BJ (cell line): ENCODE measurements around the gene NANOS1. TPM values are rescaled to one million over a fixed set of nuclear protein-coding genes. Genes with fewer than 3 reads are reported as not detected.
"Not testable (repeated sequence)": the region's sequence is repeated elsewhere in the genome, so short reads cannot be mapped to it uniquely, and the experiment has no call there.

Source experiments
- CTCF ChIA-PET: fragments of 350-600 bp; formaldehyde crosslinking; extraction: SDS; loops from one replicate; lab custom pipeline; 2021; ENCODE audit warnings: antibody characterized with exemption, inconsistent platforms; lab: Yijun Ruan, JAX
- POLR2A ChIA-PET: fragments of 300-600 bp; sonication (Branson Sonifier 250); formaldehyde crosslinking; extraction: SDS; loops from one replicate; lab custom pipeline; 2021; ENCODE audit warnings: antibody characterized with exemption; lab: Charles Lee
- DNase-seq: peaks from one replicate; pipeline ENCODE4 v3.0.0-alpha.2; 2011; ENCODE audit warnings: low read depth
- H3K27me3 ChIP-seq: 2 replicates; pipeline ENCODE4 v1.6.0; 2011; ENCODE audit warnings: low read length; ENCODE audit not compliant: control insufficient read depth, insufficient read depth
- H3K36me3 ChIP-seq: 2 replicates; pipeline ENCODE4 v1.5.1; 2011; ENCODE audit warnings: low read length; ENCODE audit not compliant: control insufficient read depth, insufficient read depth
- H3K4me3 ChIP-seq: 2 replicates; pipeline ENCODE4 v1.5.1; 2011; ENCODE audit warnings: low read depth, mild to moderate bottlenecking, control low read depth, low read length
- CTCF ChIP-seq: IDR thresholded peaks from 2 replicates; pipeline ENCODE4 v1.5.1; 2011; ENCODE audit warnings: low read depth, mild to moderate bottlenecking, control low read depth, inconsistent platforms, low read length, moderate library complexity; ENCODE audit not compliant: insufficient read depth
- polyA plus RNA-seq: library from polyadenylated mRNA; depleted of rRNA; stranded (reverse); fragments of >200 nt; gene quantifications from 2 replicates; pipeline ENCODE4 v1.2.3, GENCODE V29; 2011

The NANOS1 gene
- polyA plus RNA-seq, 1 experiment, result 0.39 TPM

- no peak for DNase-seq
- CTCF ChIA-PET, result interaction anchor here (1.7 kb wide), 1 partner anchor 18 kb away, joined by 5 read pairs; no protein-coding TSS in a partner anchor
- TF ChIP-seq CTCF, result no peak
- no peak overlapping the region for H3K4me3 ChIP-seq
- H3K36me3 ChIP-seq, result no peaks in the 10 kb centered on the region
- POLR2A ChIA-PET, result no interaction called here
- peaks cover 1% of the 10 kb centered on the region; the same call in 1 of the 2 replicates for H3K27me3 ChIP-seq
These were observed 4.6 kb upstream of the NANOS1 start for GRCh38 chr10:119024882-119025281.

DNA sequence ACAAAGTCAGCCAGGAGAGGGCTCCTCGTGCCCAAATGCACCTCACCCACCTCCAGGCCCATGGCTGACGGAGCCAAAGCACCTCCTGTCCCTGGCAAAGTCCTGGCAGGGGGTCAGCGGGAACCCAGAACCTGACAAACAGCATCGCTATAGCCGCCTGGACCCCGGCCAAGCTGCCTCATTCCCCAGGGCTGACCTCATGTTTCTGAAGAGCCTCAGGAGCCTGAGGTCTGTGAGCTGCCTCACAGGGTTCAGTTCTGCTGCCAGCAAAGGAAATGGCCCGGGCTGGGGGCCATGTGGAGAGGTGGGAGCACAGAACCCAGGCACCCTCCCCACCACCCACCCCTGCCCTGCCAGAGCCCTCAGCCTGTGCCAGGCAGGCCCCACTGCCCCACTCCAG lies 4.2 kb upstream of the NANOS1 start:
- peaks cover 1% of the 10 kb centered on the region; the same call in 1 of the 2 replicates for H3K27me3 ChIP-seq
- ChIA-PET POLR2A (interaction anchor here (0.5 kb wide), 1 partner anchor 14 kb away, joined by 3 read pairs; no protein-coding TSS in a partner anchor), CTCF (interaction anchor here (1.7 kb wide), 1 partner anchor 19 kb away, joined by 5 read pairs; no protein-coding TSS in a partner anchor)
- H3K4me3 ChIP-seq, result no peak overlapping the region
- H3K36me3 ChIP-seq, result no peaks in the 10 kb centered on the region
- no peak for TF ChIP-seq CTCF
- no peak for DNase-seq

- TF ChIP-seq CTCF, result no peak
- Histone ChIP-seq H3K4me3 (no peak overlapping the region), H3K27me3 (0 out of 2 replicates have a peak, but pooled peaks cover 1% of the 10 kb centered on the region), H3K36me3 (no peaks in the 10 kb centered on the region)
- ChIA-PET CTCF (interaction anchor here (1.7 kb wide), 1 partner anchor 19 kb away, joined by 5 read pairs; no protein-coding TSS in a partner anchor), POLR2A (interaction anchor here (0.5 kb wide), 1 partner anchor 14 kb away, joined by 3 read pairs; no protein-coding TSS in a partner anchor)
- DNase-seq, result no peak
These were observed 3.7 kb upstream of the NANOS1 start for GRCh38 chr10:119025776-119026175.

DNA sequence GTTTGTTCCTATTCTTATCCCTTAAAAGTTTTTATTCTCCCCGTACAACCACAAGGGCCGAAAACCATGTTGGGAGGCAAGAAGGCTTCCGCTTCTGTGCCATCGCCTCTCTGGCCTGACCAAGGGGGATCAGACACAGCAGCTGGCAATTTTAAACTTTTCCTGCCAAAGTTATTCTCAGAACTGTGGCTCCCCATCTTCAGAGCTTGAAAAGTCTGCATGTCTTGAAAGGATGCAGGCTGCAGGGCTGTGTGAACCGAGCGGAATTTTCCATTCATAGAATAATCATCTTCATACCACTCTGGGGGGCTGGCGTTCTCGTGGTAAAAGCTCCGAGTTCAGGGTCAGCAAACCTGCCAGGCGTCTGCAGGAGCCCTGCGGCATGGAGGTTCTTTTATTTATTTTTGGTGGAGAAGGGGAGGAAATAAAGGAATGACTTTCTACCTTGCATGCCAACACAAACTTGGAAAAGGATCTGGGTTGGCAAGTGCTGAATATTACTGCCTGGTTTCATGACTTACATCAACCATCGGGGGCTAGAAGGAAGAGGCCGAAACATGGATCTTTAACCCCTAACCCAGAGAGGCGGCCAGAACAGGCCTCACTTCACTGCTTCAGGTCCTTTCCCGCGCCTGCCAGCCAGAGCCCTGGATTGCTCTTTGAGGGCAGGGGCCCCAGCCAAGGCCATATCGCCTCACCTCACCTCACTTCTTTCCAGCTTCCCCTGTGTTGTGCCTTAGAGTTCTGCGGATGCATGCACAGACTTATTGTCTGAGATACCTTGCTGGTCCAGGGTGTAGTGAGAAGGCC lies 3.0 kb upstream of the NANOS1 start:
- H3K4me3 ChIP-seq, result no peak overlapping the region
- 0 out of 2 replicates have a peak, but pooled peaks cover 1% of the 10 kb centered on the region for H3K27me3 ChIP-seq
- ChIA-PET POLR2A (no interaction called here), CTCF (no interaction called here)
- H3K36me3 ChIP-seq, result no peaks in the 10 kb centered on the region
- DNase-seq, result no peak
- TF ChIP-seq CTCF, result no peak

GRCh38 chr10:119028445-119028899 lies 1.0 kb upstream of the NANOS1 start:
- POLR2A ChIA-PET, CTCF ChIA-PET, H3K36me3 ChIP-seq, H3K27me3 ChIP-seq, H3K4me3 ChIP-seq, DNase-seq: not testable (repeated sequence)
